Measurements from ENCODE around the gene NR3C1.

Gene NR3C1

DNA sequence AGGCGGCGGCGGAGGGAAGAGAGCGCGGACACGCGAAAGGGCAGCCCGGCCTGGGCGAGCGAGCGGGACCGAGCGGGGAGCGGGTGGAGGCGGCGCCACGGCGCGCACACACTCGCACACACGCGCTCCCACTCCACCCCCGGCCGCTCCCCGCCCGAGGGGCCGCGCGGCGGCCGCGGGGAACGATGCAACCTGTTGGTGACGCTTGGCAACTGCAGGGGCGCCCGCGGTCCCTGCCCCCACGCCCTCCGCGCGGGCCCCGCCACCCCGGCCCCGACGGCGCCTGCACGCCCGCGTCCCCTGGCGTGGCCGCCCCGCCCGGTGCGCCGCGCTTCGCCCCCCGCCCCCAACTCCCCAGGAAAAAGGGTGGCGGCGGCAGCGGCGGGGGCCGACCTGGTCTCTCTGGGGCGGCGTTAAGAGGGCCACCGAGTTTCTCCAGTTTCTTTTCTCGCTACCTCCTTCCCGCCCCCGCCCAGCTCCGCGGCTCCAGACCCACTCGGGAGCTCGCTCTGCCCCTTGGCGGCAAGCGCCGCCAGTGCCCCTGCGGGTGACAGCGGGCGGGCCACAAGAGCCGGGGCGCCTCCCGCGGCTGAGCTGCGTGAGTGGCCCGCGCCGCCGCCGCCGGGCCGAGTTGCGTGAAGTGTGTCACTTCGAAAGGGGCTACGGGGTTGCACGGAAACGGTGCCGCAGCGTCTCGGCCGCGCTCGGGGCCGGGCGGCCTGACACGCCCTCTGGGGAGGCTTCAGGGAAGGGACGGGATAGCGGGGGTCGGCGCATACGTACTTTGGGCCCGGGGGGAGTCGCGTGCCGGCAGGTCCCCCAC lies at the start of gene NR3C1:
Gene NR3C1 (minus strand): TSS at position 94 of the 823 bp plus-strand sequence. CDS start 2,847 bp downstream, outside the sequence.
- DNase-seq (ENCODE audit: low read depth), result peak; percentile 46

DNA sequence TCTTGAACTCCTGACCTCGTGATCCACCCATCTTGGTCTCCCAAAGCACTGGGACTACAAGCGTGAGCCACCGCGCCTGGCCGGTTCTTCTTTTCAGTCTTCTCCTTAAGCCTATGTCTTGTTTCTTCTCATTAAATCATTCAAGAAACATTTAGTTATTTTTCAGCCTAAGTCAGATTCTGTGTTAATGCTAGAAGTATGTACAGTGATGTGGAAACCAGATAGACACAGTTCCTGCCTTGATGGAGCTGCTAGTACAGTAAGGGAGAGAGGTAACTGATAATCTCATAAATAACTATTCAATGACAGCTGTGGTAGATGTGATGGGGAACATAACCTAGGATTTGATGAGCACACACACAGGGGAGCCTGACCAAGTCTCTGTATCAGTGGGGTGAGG lies 46.3 kb upstream of the NR3C1 start:
- DNase-seq (ENCODE audit: low read depth), result no peak

- no peak for DNase-seq (ENCODE audit: low read depth)
Observed at GRCh38 chr5:143448518-143448917, 45.0 kb upstream of the NR3C1 start.

- no peak for DNase-seq (ENCODE audit: low read depth)
Observed at GRCh38 chr5:143447983-143448382, 44.5 kb upstream of the NR3C1 start.

DNA sequence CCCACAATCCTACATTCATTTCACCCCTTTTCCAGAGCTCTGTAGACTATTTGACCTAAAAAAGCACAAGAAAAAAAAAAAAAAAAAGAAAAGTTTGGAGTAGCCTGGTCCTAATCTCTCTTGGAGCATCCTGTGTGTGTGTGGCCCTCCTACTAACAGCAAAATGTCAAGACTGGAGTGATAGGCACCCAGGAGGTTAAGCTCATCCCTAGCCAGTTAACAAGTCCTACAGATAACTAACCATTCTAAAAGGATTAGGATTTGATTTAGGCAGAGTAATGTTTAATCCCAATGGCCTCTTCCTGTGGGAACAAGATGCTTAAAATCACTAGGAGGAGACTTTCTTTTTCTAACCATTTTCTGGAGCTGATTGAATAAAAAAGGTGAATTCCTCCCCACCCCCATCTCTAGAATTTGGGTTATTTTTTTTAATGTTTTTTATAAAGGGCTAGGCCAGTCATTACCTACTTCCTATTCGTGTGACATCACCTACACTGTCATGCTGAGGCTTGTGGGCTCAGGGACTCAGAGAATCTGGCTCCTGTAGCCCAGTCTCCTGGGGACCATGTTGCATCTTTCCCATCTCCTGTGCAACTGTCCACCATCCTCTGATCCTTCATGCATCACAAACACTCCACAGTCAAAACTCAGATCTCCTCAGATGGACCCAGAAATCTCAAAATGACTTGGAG lies 43.2 kb upstream of the NR3C1 start:
- no peak for DNase-seq (ENCODE audit: low read depth)

- no peak for DNase-seq (ENCODE audit: low read depth)
Observed at GRCh38 chr5:143445776-143446175, 42.3 kb upstream of the NR3C1 start.

DNA sequence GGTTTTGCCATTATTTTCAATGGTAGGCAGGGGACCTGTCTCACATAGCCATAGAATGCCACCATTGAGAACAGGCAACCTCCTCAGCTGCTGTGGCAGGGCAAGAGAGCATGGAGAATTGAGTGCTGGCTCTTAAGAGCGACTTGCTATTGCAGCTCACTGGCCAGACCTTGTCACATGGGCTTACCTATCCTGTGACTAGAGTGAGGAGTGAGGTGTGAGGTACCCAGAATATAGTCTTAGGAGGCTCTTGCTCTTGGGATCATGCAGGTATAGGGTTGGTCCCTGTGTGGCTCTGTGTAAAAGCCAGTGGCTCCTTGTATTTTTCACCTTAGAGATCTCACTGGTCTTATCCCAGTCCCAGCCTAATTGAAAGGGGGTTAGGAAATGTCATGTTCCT lies 39.8 kb upstream of the NR3C1 start:
- DNase-seq (ENCODE audit: low read depth), result no peak

DNA sequence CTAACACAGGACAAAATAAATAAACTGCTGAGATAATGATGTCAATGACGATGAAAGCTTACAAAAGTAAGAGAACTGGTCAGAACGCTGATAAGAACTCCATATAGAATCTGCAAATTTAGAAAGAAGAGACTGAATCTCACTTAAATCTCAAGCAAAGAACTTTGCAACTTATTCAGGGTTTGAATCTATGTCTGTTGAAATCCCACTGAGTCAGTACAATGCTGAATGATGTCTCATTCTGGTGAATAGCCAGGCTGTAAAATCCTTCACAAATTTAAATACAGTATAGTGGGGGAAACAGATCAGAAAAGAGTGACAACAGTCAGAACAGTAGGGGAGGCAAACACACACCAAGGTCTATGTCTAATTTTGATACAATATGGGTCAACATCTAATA lies 38.9 kb upstream of the NR3C1 start:
- no peak for DNase-seq (ENCODE audit: low read depth)

- no peak for DNase-seq (ENCODE audit: low read depth)
Observed at GRCh38 chr5:143440448-143441115, 37.1 kb upstream of the NR3C1 start.

- no peak for DNase-seq (ENCODE audit: low read depth)
Observed at GRCh38 chr5:143437666-143438273, 34.3 kb upstream of the NR3C1 start.

DNA sequence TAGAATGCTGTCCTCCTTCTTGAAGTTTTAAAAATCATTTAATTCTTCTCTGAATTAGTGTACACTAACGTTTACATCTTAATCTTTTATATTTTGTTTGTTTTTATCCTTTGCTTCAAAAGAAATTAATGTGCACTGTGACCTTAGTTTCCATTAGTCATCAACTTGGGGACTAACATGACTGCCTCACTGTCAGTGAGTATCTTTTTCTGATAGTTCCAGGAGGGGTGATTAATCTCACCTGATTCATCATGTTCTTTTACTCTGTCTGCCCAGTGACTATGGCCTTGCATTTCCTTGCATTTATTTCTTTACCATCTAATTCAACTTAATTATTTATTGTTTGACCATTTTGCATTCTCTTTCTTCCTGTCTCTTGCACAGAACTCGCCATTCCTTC lies 33.4 kb upstream of the NR3C1 start:
- DNase-seq (ENCODE audit: low read depth), result no peak

DNA sequence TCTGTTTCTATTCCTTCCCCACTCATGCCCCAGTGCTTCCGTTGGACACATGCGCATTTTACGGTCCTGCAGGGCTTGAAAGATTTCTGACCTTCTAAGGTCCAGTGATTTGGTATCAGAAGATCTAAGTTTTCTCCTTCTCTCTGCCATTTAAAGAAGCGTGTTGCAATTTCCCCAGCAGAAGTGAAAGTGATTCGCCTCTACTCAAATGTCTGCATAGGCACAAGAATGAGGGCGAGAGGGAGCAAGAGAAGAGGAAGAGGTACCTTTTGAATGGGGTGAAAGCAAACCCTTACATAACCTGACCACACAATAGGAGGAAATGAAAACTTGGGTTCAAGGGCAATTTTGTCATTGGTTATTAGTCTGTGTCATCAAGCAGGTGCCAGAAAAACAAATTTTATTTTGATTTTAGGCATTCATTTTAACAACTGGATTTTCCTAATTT lies 31.7 kb upstream of the NR3C1 start:
- DNase-seq (ENCODE audit: low read depth), result no peak

GRCh38 chr5:143434261-143435209 lies 31.0 kb upstream of the NR3C1 start:
- DNase-seq (ENCODE audit: low read depth), result no peak

DNA sequence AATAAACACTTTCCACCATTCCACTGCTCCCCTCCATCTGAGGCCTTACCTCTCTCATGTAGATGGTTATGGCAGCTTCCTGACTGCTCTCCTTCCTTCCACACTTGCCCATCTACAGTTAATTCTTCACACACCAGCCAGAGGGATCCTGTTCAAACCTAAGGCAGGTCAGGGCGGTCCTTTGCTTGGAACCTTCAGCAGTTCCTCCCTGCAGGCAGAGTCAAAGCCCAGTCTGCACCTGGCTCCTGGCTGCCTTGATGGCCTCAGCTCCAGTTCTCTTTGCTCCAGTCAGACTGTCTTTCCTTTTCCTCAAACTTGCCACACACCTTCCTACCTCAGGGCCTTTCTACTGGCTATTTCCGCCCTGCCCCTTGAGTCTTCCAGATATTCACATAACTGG lies 30.2 kb upstream of the NR3C1 start:
- no peak for DNase-seq (ENCODE audit: low read depth)

DNA sequence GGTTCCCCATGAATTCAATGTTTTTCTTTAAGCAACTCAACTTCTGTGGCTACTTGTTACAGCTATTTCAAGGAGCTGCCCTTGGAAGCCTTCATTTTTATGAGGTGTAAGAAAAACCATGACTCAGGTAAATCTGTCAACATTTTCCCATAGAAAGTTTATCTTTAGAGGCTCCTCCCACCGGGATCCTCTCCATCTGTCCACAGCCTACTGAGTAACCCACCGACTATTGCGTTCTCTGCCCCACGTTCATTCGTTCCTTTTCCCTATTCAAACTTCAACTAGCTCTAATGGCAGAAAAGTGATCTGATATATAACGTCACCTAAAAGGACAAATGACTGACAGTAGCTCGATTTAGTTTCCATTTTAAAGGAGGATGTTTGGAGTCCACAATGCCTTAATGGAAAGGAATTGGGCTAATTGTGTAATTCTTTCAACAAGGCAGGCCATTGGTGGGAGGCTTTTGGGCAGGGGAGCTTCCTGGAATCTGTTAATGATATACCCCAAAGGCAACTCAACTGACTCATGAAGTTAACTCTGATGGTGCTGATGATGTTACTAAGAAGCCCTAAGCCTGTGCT lies 29.3 kb upstream of the NR3C1 start:
- DNase-seq (ENCODE audit: low read depth), result no peak

DNA sequence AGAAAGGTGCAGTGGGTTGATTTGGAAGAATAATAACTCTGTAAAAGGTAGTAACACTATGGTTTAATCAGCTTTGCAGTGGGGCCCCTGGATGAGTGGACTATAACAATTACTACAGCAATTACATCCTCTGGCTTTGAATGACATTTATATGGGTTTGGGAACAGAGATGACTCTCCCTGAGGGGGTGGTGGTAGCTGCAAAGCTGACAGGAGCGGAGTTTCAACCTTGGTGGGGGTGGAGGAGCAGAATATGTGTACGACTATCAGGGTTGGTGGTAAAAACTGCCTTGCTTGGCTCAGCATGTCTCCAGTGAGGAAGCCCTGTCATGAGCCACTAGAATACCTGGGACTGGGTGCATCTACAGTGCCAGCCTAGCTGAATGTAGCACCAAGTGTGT lies 28.3 kb upstream of the NR3C1 start:
- no peak for DNase-seq (ENCODE audit: low read depth)

- DNase-seq (ENCODE audit: low read depth), result no peak
Observed at GRCh38 chr5:143428738-143429420, 25.4 kb upstream of the NR3C1 start.

DNA sequence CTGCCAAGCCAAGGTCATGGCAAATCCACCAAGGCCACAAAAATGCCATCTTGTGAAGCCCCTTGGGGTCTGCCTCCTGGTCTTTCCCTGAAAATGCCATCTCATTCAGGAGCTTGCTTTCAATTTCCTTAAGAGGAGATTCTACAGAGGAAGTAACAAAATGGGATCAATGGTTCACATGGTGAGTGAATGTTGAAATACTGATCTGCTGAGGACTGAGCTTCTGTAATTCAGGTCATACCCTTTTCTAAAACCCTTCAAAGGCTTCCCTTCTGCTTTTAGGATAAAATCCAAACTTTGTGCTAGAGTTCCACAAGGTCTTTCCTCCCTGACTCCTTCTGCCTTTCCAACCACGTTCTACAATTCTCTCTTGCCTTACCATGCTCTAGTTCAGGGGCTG lies 24.7 kb upstream of the NR3C1 start:
- DNase-seq (ENCODE audit: low read depth), result no peak

DNA sequence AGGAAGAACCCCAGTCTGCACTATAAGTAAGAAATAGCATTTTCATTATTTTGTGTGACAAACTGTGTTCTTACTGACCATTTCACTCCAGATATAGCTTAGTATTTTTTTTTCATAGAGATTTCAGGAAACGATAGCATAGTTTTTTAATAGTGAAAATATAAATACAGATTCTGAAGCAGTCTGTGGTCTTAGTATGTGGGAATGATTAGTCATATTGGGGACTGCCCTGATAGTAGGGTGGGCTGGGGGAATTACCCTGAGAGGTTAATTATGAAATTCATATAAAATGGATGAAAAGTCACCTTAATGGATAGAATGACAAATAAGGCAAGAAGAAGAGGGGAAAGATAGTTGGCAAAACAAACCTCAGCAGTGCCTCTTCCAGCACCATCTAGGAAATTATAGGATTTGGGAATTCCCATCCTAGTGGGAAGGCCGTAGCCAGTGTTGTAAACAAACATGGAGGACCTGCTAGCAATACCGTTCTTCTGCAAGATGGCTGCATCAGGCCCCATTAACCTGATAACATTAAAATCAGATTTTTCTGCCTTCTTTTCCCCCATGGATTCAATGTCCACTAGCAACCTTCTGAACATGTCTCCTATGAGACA lies 23.7 kb upstream of the NR3C1 start:
- no peak for DNase-seq (ENCODE audit: low read depth)

DNA sequence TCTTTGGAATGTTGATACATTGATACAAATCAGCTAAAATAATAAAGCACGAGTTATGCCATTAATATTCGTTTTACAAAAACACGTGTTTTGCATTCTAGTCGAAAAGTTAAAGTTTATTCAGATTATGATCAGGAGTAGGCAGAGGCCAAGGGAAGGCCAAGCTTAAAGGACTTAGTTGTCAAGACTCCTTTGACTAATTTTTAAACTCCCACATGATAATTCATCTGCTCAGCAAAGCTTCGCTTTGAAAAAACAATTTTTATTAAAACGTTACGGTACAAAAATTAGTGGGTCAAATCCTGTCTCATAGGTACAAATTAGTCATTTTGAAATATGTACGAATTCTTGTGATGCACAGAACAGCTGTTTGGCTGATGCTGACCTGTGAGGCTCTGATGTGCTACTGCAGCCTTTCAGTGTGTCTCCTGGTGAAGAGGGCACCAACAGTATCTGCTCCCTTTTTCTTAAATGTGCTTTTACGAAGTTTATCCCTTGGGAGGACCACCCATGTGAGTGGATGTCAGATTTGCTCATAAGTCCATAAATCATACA lies 23.0 kb upstream of the NR3C1 start:
- no peak for DNase-seq (ENCODE audit: low read depth)

Measured in CMK (cell line).